Nephron progenitor cell (in vitro differentiated cells): ENCODE measurements around the gene CFAP206.

ENCODE experiments used
- DNase-seq: peaks from one replicate; pipeline ENCODE4 v3.0.0; 2021
- H3K27ac Mint-ChIP-seq: 2 replicates; pipeline ENCODE4 v1.8.0; 2021; ENCODE audit warnings: mild to moderate bottlenecking, moderate library complexity, mixed read lengths
- H3K27me3 Mint-ChIP-seq: 2 replicates; pipeline ENCODE4 v1.8.0; 2021; ENCODE audit warnings: mild to moderate bottlenecking, low read depth, mixed read lengths; ENCODE audit not compliant: poor library complexity
- H3K36me3 Mint-ChIP-seq: 2 replicates; pipeline ENCODE4 v1.8.0; 2021; ENCODE audit warnings: low read depth, mixed read lengths
- H3K4me1 Mint-ChIP-seq: 2 replicates; pipeline ENCODE4 v1.8.0; 2021; ENCODE audit warnings: mixed read lengths
- H3K4me3 Mint-ChIP-seq: 2 replicates; pipeline ENCODE4 v1.8.0; 2021; ENCODE audit warnings: mild to moderate bottlenecking, moderate library complexity, mixed read lengths
- H3K9me3 Mint-ChIP-seq: 2 replicates; pipeline ENCODE4 v1.8.0; 2021; ENCODE audit warnings: mild to moderate bottlenecking, moderate library complexity, mixed read lengths
- CTCF ChIP-seq: fragments of 200-600 bp; sonication (generic); IDR thresholded peaks from 2 replicates; pipeline ENCODE4 v1.5.0; 2021; ENCODE audit warnings: antibody characterized with exemption

The CFAP206 gene

GRCh38 chr6:87465051-87465450 lies 57.3 kb downstream of the CFAP206 start:
- TF ChIP-seq CTCF: no peak
- DNase-seq: no peak
- no peak overlapping the region for H3K4me3 Mint-ChIP-seq
- H3K4me1 Mint-ChIP-seq: no peaks in the 10 kb centered on the region
- H3K27ac Mint-ChIP-seq: no peak overlapping the region
- no peaks in the 10 kb centered on the region for H3K36me3 Mint-ChIP-seq
- H3K27me3 Mint-ChIP-seq: peaks cover 30% of the 10 kb centered on the region
- H3K9me3 Mint-ChIP-seq: no peaks in the 10 kb centered on the region

GRCh38 chr6:87472525-87473418 lies 65.0 kb downstream of the CFAP206 start, which contains the start of gene SLC35A1:
SLC35A1 (plus strand) TSS chr6:87472974; CDS start chr6:87473004, 30 bp downstream.
- Mint-ChIP-seq H3K4me1 (peaks cover 13% of the 10 kb centered on the region), H3K27ac (peak within 1 kb of the TSS; percentile 99), H3K9me3 (no peaks in the 10 kb centered on the region), H3K36me3 (peaks cover under 1% of the 10 kb centered on the region), H3K27me3 (peaks cover 8% of the 10 kb centered on the region), H3K4me3 (peak within 1 kb of the TSS; percentile 100)
- DNase-seq: peak; percentile 86
- TF ChIP-seq CTCF: peak; percentile 14

- Mint-ChIP-seq H3K4me3 (peak overlapping the region; percentile 100), H3K27ac (no peak overlapping the region), H3K36me3 (peaks cover 7% of the 10 kb centered on the region), H3K4me1 (peaks cover 13% of the 10 kb centered on the region), H3K9me3 (no peaks in the 10 kb centered on the region), H3K27me3 (peaks cover 2% of the 10 kb centered on the region)
- TF ChIP-seq CTCF: no peak
- DNase-seq: no peak
Observed at GRCh38 chr6:87473419-87473903, 65.7 kb downstream of the CFAP206 start.

GRCh38 chr6:87481931-87482330 lies 74.2 kb downstream of the CFAP206 start:
- no peak for TF ChIP-seq CTCF
- Mint-ChIP-seq H3K9me3 (peaks cover 5% of the 10 kb centered on the region), H3K4me1 (peaks cover 5% of the 10 kb centered on the region), H3K36me3 (peaks cover 34% of the 10 kb centered on the region), H3K27ac (no peak overlapping the region), H3K4me3 (no peak overlapping the region), H3K27me3 (peaks cover 4% of the 10 kb centered on the region)
- DNase-seq: no peak

GRCh38 chr6:87482366-87482765 lies 74.6 kb downstream of the CFAP206 start:
- H3K36me3 Mint-ChIP-seq: peaks cover 34% of the 10 kb centered on the region
- no peak overlapping the region for H3K27ac Mint-ChIP-seq
- no peak overlapping the region for H3K4me3 Mint-ChIP-seq
- TF ChIP-seq CTCF: no peak
- no peak for DNase-seq
- H3K9me3 Mint-ChIP-seq: peaks cover 5% of the 10 kb centered on the region
- H3K27me3 Mint-ChIP-seq: peaks cover 5% of the 10 kb centered on the region
- peaks cover 5% of the 10 kb centered on the region for H3K4me1 Mint-ChIP-seq
